HS-5 (cell line): ENCODE data around the gene CCDC198.

Experiments
- DNase-seq: peaks from one replicate; pipeline ENCODE4 v3.0.0-alpha.2; 2012; ENCODE audit warnings: low read depth

CCDC198 gene

GRCh38 chr14:57493467-57494181 is at the start of gene CCDC198:
TSS of gene CCDC198 (minus strand) at chr14:57493857. CDS start at chr14:57493715, 142 bp downstream.
- no peak for DNase-seq

- no peak for DNase-seq
Measured at GRCh38 chr14:57533214-57533613, 39.6 kb upstream of the CCDC198 start.

GRCh38 chr14:57530571-57530970 is 36.9 kb upstream of the CCDC198 start:
- no peak for DNase-seq

- DNase-seq = no peak
Measured at GRCh38 chr14:57526942-57527341, 33.3 kb upstream of the CCDC198 start.

GRCh38 chr14:57519043-57519442 is 25.4 kb upstream of the CCDC198 start:
- DNase-seq = no peak

GRCh38 chr14:57512220-57512619 is 18.6 kb upstream of the CCDC198 start:
- DNase-seq = no peak

- no peak for DNase-seq
Measured at GRCh38 chr14:57508756-57509155, 15.1 kb upstream of the CCDC198 start.

- DNase-seq = no peak
Measured at GRCh38 chr14:57502586-57503254, 9.1 kb upstream of the CCDC198 start.

- no peak for DNase-seq
Measured at GRCh38 chr14:57501039-57501557, 7.4 kb upstream of the CCDC198 start.

- DNase-seq = no peak
Measured at GRCh38 chr14:57498659-57499058, 5.0 kb upstream of the CCDC198 start.

- DNase-seq = no peak
Measured at GRCh38 chr14:57498035-57498434, 4.4 kb upstream of the CCDC198 start.

GRCh38 chr14:57495416-57495815 is 1.8 kb upstream of the CCDC198 start:
- DNase-seq = no peak

GRCh38 chr14:57492859-57493258 is 798 bp downstream of the CCDC198 start:
- peak; percentile 47 for DNase-seq

- DNase-seq = no peak
Measured at GRCh38 chr14:57491640-57492039, 2.0 kb downstream of the CCDC198 start.

GRCh38 chr14:57487771-57488170 is 5.9 kb downstream of the CCDC198 start:
- DNase-seq = peak; percentile 8

- DNase-seq = no peak
Measured at GRCh38 chr14:57486767-57487379, 6.8 kb downstream of the CCDC198 start.

GRCh38 chr14:57485635-57486034 is 8.0 kb downstream of the CCDC198 start:
- DNase-seq = no peak

- no peak for DNase-seq
Measured at GRCh38 chr14:57482120-57482519, 11.5 kb downstream of the CCDC198 start.

- no peak for DNase-seq
Measured at GRCh38 chr14:57480051-57480450, 13.6 kb downstream of the CCDC198 start.

- no peak for DNase-seq
Measured at GRCh38 chr14:57479197-57479596, 14.5 kb downstream of the CCDC198 start.

- DNase-seq = no peak
Measured at GRCh38 chr14:57478050-57478449, 15.6 kb downstream of the CCDC198 start.

GRCh38 chr14:57470909-57471308 is 22.7 kb downstream of the CCDC198 start:
- DNase-seq = no peak
